Cardiac muscle cell (in vitro differentiated cells and primary cell): ENCODE results near the gene PCDH19. TPM values are rescaled to one million over a fixed set of nuclear protein-coding genes. Genes with fewer than 3 reads are reported as not detected.
A peak's percentile ranks its signal among the peaks of the same experiment; 100 is the strongest.

Experiments used
- DNase-seq, 2 donors: peaks; one replicate each; pipeline versions ENCODE4 v3.0.0 to v3.0.0-alpha.2; 2010 to 2017; ENCODE audit warnings: low read depth in 1 of 2, low spot score in 1 of 2
- H3K27ac ChIP-seq: fragments of 200-600 bp; sonication (generic); 2 replicates; pipeline ENCODE4 v1.5.1; 2016
- H3K27me3 ChIP-seq: fragments of 200-600 bp; sonication (generic); 2 replicates; pipeline ENCODE4 v1.6.0; 2016; ENCODE audit warnings: control low read depth
- H3K36me3 ChIP-seq: fragments of 200-600 bp; sonication (generic); 2 replicates; pipeline ENCODE4 v1.5.1; 2016; ENCODE audit warnings: control low read depth
- H3K4me1 ChIP-seq: fragments of 200-600 bp; sonication (generic); 2 replicates; pipeline ENCODE4 v1.8.1; 2017; ENCODE audit warnings: low read depth, mild to moderate bottlenecking, mixed run types
- H3K4me3 ChIP-seq: fragments of 200-600 bp; sonication (generic); 2 replicates; pipeline ENCODE4 v1.5.1; 2016; ENCODE audit warnings: mild to moderate bottlenecking
- H3K9me3 ChIP-seq: fragments of 200-600 bp; sonication (generic); 2 replicates; pipeline ENCODE4 v1.5.1; 2017; ENCODE audit warnings: low read depth, mild to moderate bottlenecking, control low read depth
- CTCF ChIP-seq: IDR thresholded peaks from 2 replicates; pipeline ENCODE4 v1.5.1; 2012; ENCODE audit warnings: low read depth, mild to moderate bottlenecking, low read length
- polyA plus RNA-seq: library from polyadenylated mRNA; unstranded; fragments of >200 nt; fragmentation: Nextera tagmentation; extraction: Ambion mirVana; gene quantifications from 2 replicates; pipeline ENCODE4 v1.2.1, GENCODE V29; 2016
- total RNA-seq: library from RNA; depleted of rRNA; stranded (reverse); fragments of >200 nt; gene quantifications from 2 replicates; pipeline ENCODE4 v1.2.3, GENCODE V29; 2016

The PCDH19 gene
- total and polyA plus RNA-seq, 2 experiments from 2014 or later: 0.60 to 1.7 TPM

- Histone ChIP-seq H3K36me3 (no peaks in the 10 kb centered on the region), H3K4me3 (no peak overlapping the region), H3K27me3 (peaks cover 98% of the 10 kb centered on the region), H3K4me1 (peaks cover 6% of the 10 kb centered on the region), H3K27ac (no peak overlapping the region), H3K9me3 (no peaks in the 10 kb centered on the region)
- DNase-seq: no peak
- no peak for TF ChIP-seq CTCF
Observed at GRCh38 chrX:100407147-100407783, 2.8 kb downstream of the PCDH19 start.

DNA sequence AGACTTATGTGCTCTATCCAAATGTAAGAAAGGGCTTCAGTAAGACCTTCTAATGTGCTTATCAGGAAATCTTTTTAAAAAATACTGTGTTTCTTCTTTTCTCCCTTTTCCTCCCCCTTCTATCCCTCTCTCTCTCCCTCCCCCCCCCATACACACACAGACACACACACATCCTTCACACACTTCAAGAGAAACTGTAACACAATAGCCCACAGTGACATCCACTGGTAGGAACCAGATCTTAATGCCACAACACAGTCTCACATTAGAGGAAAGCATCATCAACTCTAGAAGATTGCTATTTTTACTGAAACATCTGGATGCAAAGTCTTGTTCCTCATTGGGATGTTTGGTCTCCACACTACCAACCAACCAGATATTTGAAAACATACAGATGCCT lies 4.6 kb downstream of the PCDH19 start:
- Histone ChIP-seq H3K27ac (no peak overlapping the region), H3K9me3 (no peaks in the 10 kb centered on the region), H3K36me3 (no peaks in the 10 kb centered on the region), H3K4me1 (no peaks in the 10 kb centered on the region), H3K27me3 (peaks cover 81% of the 10 kb centered on the region), H3K4me3 (no peak overlapping the region)
- no peak for DNase-seq
- no peak for TF ChIP-seq CTCF

- H3K4me3 ChIP-seq: no peak overlapping the region
- no peaks in the 10 kb centered on the region for H3K4me1 ChIP-seq
- TF ChIP-seq CTCF: no peak
- DNase-seq: no peak
- peaks cover 77% of the 10 kb centered on the region for H3K27me3 ChIP-seq
- no peak overlapping the region for H3K27ac ChIP-seq
- H3K9me3 ChIP-seq: no peaks in the 10 kb centered on the region
- H3K36me3 ChIP-seq: no peaks in the 10 kb centered on the region
Observed at GRCh38 chrX:100404851-100405250, 5.2 kb downstream of the PCDH19 start.

- no peak for TF ChIP-seq CTCF
- DNase-seq: no peak
- no peaks in the 10 kb centered on the region for H3K4me1 ChIP-seq
Observed at GRCh38 chrX:100395781-100396180, 14.3 kb downstream of the PCDH19 start.

GRCh38 chrX:100381619-100382018 lies 28.5 kb downstream of the PCDH19 start:
- no peaks in the 10 kb centered on the region for H3K36me3 ChIP-seq
- no peak for TF ChIP-seq CTCF
- H3K9me3 ChIP-seq: no peaks in the 10 kb centered on the region
- no peaks in the 10 kb centered on the region for H3K4me1 ChIP-seq
- no peak overlapping the region for H3K4me3 ChIP-seq
- DNase-seq: peak in 1 of 2 donors; percentile 13
- H3K27me3 ChIP-seq: no peaks in the 10 kb centered on the region
- no peak overlapping the region for H3K27ac ChIP-seq

More at GRCh38 chrX:100395781-100396180, 14.3 kb downstream of the PCDH19 start:
- Histone ChIP-seq H3K36me3 (no peaks in the 10 kb centered on the region), H3K27ac (no peak overlapping the region), H3K9me3 (no peaks in the 10 kb centered on the region), H3K4me3 (no peak overlapping the region), H3K27me3 (no peaks in the 10 kb centered on the region)
